PC-9 (cell line): ENCODE measurements around the gene NHLRC4. TPM values are rescaled to one million over a fixed set of nuclear protein-coding genes. Genes with fewer than 3 reads are reported as not detected.
A peak's percentile ranks its signal among the peaks of the same experiment; 100 is the strongest.

Experiments used
- BruUV-seq: library from RNA; stranded (reverse); fragments of 400-500 nt; replicated peaks from 2 replicates; lab custom pipeline; 2021; lab: Mats Ljungman, UMichigan
- CTCF ChIA-PET: fragments of 300-600 bp; sonication (Branson Sonifier 250); formaldehyde crosslinking; loops from one replicate; lab custom pipeline; 2022; ENCODE audit warnings: antibody characterized with exemption; lab: Charles Lee
- POLR2A ChIA-PET: fragments of 300-600 bp; sonication (Branson Sonifier 250); formaldehyde crosslinking; loops from one replicate; lab custom pipeline; 2022; ENCODE audit warnings: antibody characterized with exemption; ENCODE audit not compliant: unreplicated experiment; lab: Charles Lee
- DNase-seq, 2 experiments: peaks; one replicate each; pipeline versions ENCODE4 v3.0.0 to v3.0.0-alpha.2; 2015 to 2022; ENCODE audit warnings: mixed read lengths in 1 of 2
- H2AFZ ChIP-seq: fragments of 200-600 bp; sonication (generic); 2 replicates; pipeline ENCODE4 v1.8.1; 2017; ENCODE audit warnings: antibody characterized with exemption
- H3F3A ChIP-seq: fragments of 200-600 bp; sonication (generic); 2 replicates; pipeline ENCODE4 v1.8.1; 2017; ENCODE audit warnings: antibody characterized with exemption, mild to moderate bottlenecking, low read depth; ENCODE audit not compliant: insufficient read depth
- H3K27ac ChIP-seq: fragments of 200-600 bp; sonication (generic); 2 replicates; pipeline ENCODE4 v1.6.1; 2016; ENCODE audit warnings: mixed run types
- H3K27me3 ChIP-seq: fragments of 200-600 bp; sonication (generic); 2 replicates; pipeline ENCODE4 v1.6.1; 2016; ENCODE audit warnings: low read depth, mixed run types; ENCODE audit not compliant: insufficient read depth
- H3K36me3 ChIP-seq: fragments of 200-600 bp; sonication (generic); 2 replicates; pipeline ENCODE4 v1.6.1; 2016; ENCODE audit warnings: low read depth, mixed run types
- H3K4me1 ChIP-seq: fragments of 200-600 bp; sonication (generic); replicated peaks from 2 replicates; pipeline ENCODE4 v1.6.1; 2016; ENCODE audit warnings: mixed run types; ENCODE audit not compliant: insufficient read depth
- H3K4me2 ChIP-seq: fragments of 200-600 bp; sonication (generic); 2 replicates; pipeline ENCODE4 v1.6.1; 2017; ENCODE audit warnings: mixed run types
- H3K4me3 ChIP-seq: fragments of 200-600 bp; sonication (generic); 2 replicates; pipeline ENCODE4 v1.6.1; 2016; ENCODE audit warnings: mixed run types
- H3K79me2 ChIP-seq: fragments of 200-600 bp; sonication (generic); 2 replicates; pipeline ENCODE4 v1.6.1; 2017; ENCODE audit warnings: low read depth, mixed run types
- H3K9me2 ChIP-seq: fragments of 200-600 bp; sonication (generic); 2 replicates; pipeline ENCODE4 v1.8.1; 2017; ENCODE audit warnings: mild to moderate bottlenecking; ENCODE audit not compliant: insufficient read depth
- H3K9me3 ChIP-seq: fragments of 200-600 bp; sonication (generic); 2 replicates; pipeline ENCODE4 v1.8.1; 2016; ENCODE audit warnings: low read depth; ENCODE audit not compliant: insufficient read depth
- H4K20me1 ChIP-seq: fragments of 200-600 bp; sonication (generic); 2 replicates; pipeline ENCODE4 v1.8.1; 2017; ENCODE audit not compliant: insufficient read depth
- EZH2 ChIP-seq: fragments of 200-600 bp; sonication (generic); IDR thresholded peaks from 2 replicates; pipeline ENCODE4 v1.8.0; 2017; ENCODE audit warnings: antibody characterized with exemption, low read depth
- intact Hi-C: fragments of 100-400 bp; cut with micrococcal nuclease; formaldehyde crosslinking; loops from one replicate; pipeline ENCODE4 v1.10.0; 2022; ENCODE audit not compliant: unreplicated experiment
- total RNA-seq: library from RNA; stranded (reverse); gene quantifications from 2 replicates; pipeline ENCODE4 v1.2.3, GENCODE V29; 2021
- TF ChIP-seq, protein P1 (sequence below): fragments of 200-600 bp; sonication (generic); conservative IDR thresholded peaks from 2 replicates; pipeline ENCODE4 v1.6.1; 2017; ENCODE audit warnings: mixed run types, antibody characterized with exemption, mild to moderate bottlenecking, moderate library complexity

The NHLRC4 gene
- total RNA-seq, 1 experiment from 2014 or later, result not detected

DNA sequence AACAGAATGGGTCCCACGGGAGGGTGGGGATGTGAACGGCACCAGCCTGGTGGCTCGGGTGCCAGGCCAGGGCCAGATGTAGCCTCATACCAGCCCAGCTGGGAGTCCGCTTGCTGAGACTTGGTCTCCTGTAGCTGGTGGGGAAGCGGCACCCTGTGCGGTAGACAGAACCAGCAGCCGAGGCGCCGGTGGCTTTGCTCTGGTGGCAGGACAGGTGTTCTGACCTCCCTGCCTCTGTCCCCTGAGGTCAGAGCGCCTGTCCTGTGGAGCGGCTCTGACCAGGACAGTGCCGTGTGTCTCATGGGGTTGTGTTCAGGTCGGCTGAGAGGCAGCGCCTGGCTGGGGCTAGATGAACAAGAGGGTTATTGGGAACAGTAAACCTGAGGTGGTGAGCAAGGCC, 43.2 kb downstream of the NHLRC4 start:
- H3K36me3 ChIP-seq, result no peaks in the 10 kb centered on the region
- no peak overlapping the region for H2AFZ ChIP-seq
- POLR2A ChIA-PET, result interaction anchor here (0.7 kb wide), 1 partner anchor 32 kb away, joined by 3 read pairs; no protein-coding TSS in a partner anchor
- no peak overlapping the region for H3K4me3 ChIP-seq
- no peaks in the 10 kb centered on the region for H3F3A ChIP-seq
- TF ChIP-seq EZH2, result no peak
- TF ChIP-seq, protein P1, sequence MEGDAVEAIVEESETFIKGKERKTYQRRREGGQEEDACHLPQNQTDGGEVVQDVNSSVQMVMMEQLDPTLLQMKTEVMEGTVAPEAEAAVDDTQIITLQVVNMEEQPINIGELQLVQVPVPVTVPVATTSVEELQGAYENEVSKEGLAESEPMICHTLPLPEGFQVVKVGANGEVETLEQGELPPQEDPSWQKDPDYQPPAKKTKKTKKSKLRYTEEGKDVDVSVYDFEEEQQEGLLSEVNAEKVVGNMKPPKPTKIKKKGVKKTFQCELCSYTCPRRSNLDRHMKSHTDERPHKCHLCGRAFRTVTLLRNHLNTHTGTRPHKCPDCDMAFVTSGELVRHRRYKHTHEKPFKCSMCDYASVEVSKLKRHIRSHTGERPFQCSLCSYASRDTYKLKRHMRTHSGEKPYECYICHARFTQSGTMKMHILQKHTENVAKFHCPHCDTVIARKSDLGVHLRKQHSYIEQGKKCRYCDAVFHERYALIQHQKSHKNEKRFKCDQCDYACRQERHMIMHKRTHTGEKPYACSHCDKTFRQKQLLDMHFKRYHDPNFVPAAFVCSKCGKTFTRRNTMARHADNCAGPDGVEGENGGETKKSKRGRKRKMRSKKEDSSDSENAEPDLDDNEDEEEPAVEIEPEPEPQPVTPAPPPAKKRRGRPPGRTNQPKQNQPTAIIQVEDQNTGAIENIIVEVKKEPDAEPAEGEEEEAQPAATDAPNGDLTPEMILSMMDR, result no peak
- no peak overlapping the region for H3K27ac ChIP-seq
- H3K9me3 ChIP-seq, result no peaks in the 10 kb centered on the region
- intact Hi-C loops, result no loop called here
- H3K79me2 ChIP-seq, result 0 out of 2 replicates have a peak, but pooled peaks cover 1% of the 10 kb centered on the region
- H3K4me1 ChIP-seq, result no peaks in the 10 kb centered on the region
- no peak for DNase-seq
- no TSS peak for BruUV-seq
- no peak overlapping the region for H3K4me2 ChIP-seq
- H3K9me2 ChIP-seq, result no peaks in the 10 kb centered on the region
- CTCF ChIA-PET, result interaction anchor here (0.9 to 1.3 kb wide), 2 partner anchors 9 to 16 kb away, joined by 3 read pairs; no protein-coding TSS in a partner anchor
- no peaks in the 10 kb centered on the region for H3K27me3 ChIP-seq
- H4K20me1 ChIP-seq, result peaks cover 4% of the 10 kb centered on the region; the same call in 1 of the 2 replicates

DNA sequence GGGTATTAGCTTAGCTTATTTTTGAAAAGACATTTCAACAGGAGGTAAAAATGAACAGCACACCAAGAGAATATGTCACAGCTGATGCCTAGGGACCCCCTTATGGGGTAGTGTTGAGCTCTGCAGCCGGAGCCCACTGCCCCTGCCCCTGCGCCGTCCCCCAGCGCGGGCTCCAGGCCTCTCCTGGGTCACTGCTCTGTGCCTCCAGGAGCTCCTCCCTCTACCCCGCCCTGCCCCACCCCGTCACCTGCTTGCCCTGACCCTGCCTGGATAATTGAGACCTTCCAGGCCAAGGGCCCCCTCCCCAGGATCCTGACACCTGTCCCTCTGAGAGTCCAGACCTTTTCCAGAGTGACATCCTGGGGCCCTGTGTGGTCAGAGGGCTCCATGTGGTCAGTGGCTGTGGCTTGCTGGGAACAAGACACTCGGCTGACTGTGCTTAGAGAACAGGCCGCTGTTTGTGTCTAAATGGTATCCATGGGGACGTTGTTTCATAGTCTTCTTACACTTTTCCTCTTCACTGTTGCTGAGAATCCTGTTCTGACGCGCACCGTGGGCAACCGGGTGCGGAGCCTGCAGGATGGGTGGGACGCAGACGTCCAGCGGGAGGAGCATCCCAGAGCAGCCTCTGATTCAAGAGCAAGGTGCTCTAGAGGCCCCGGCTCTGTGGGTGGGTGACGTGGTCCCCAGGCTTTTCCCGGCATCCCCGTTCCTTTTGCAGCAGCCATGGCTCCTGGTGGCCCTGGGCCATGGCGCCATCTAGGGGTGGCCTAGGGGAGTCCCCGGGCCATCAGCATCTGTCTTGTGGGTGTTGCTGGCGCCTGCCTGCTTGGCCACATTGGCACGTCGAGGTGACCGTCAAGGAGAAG, 43.9 kb downstream of the NHLRC4 start:
- Histone ChIP-seq H3K4me3 (no peak overlapping the region), H3K79me2 (0 out of 2 replicates have a peak, but pooled peaks cover 3% of the 10 kb centered on the region), H2AFZ (no peak overlapping the region), H3K4me2 (no peak overlapping the region), H3F3A (no peaks in the 10 kb centered on the region), H3K9me3 (no peaks in the 10 kb centered on the region), H3K9me2 (no peaks in the 10 kb centered on the region), H3K27ac (no peak overlapping the region), H3K4me1 (no peaks in the 10 kb centered on the region), H3K27me3 (no peaks in the 10 kb centered on the region), H3K36me3 (no peaks in the 10 kb centered on the region), H4K20me1 (peaks cover 4% of the 10 kb centered on the region; the same call in 1 of the 2 replicates)
- no peak for TF ChIP-seq EZH2
- TF ChIP-seq, protein P1, result peak; percentile 68
- ChIA-PET CTCF (interaction anchor here (0.9 to 1.3 kb wide), 2 partner anchors 10 to 17 kb away, joined by 3 read pairs; no protein-coding TSS in a partner anchor), POLR2A (no interaction called here)
- intact Hi-C loops, result no loop called here
- no TSS peak for BruUV-seq
- DNase-seq, result no peak

GRCh38 chr16:615122-615521, 48.3 kb downstream of the NHLRC4 start:
- BruUV-seq, result no TSS peak
- Histone ChIP-seq H3F3A (no peaks in the 10 kb centered on the region), H4K20me1 (peaks cover 4% of the 10 kb centered on the region; the same call in 1 of the 2 replicates), H3K27me3 (no peaks in the 10 kb centered on the region), H3K79me2 (0 out of 2 replicates have a peak, but pooled peaks cover 3% of the 10 kb centered on the region), H2AFZ (no peak overlapping the region), H3K4me1 (no peaks in the 10 kb centered on the region), H3K4me3 (no peak overlapping the region), H3K9me3 (no peaks in the 10 kb centered on the region), H3K36me3 (no peaks in the 10 kb centered on the region), H3K4me2 (no peak overlapping the region), H3K9me2 (no peaks in the 10 kb centered on the region), H3K27ac (no peak overlapping the region)
- ChIA-PET CTCF (no interaction called here), POLR2A (no interaction called here)
- intact Hi-C loops, result no loop called here
- no peak for DNase-seq
- TF ChIP-seq, protein P1, result no peak
- no peak for TF ChIP-seq EZH2
